ENCODE results near the gene THSD8. TPM values are rescaled to one million over a fixed set of nuclear protein-coding genes. Genes with fewer than 3 reads are reported as not detected.
A peak's percentile ranks its signal among the peaks of the same experiment; 100 is the strongest.

The THSD8 gene
- total RNA-seq (2021; fragmentation: NEBNext Ultra II Directional; extraction: Animal tissue kit (Norgen Biotek cat#: 25700)) (41.3 and 42.3 TPM in 2 replicates), polyA plus RNA-seq (2011; rRNA removed) (3.4 and 8.2 TPM in 2 replicates), polyA minus RNA-seq (2011; rRNA and poly(A)+ RNA removed) (4.4 and 10.5 TPM in 2 replicates)
- 0.57 TPM for polyA plus RNA-seq (2011; cell fraction: cytosol; rRNA removed)
- polyA plus RNA-seq (2011; cell fraction: nucleus; rRNA removed) = 0.21 TPM
- polyA plus RNA-seq (2012, experiment 1 of 2) = 9.7 to 60.5 TPM (median 32.8 TPM) in 4 replicates
- polyA plus RNA-seq (2012, experiment 2 of 2) = 11.1 TPM
- 20.3 TPM for polyA plus RNA-seq (2013, experiment 1 of 2)
- polyA plus RNA-seq (2013, experiment 2 of 2) = 24.5 TPM
- polyA minus RNA-seq (2011; cell fraction: cytosol; rRNA and poly(A)+ RNA removed) = not detected
- polyA minus RNA-seq (2011; cell fraction: nucleus; rRNA and poly(A)+ RNA removed) = not detected
- long read RNA-seq, experiment 1 = 0 reads
- long read RNA-seq, experiment 2 = 0 reads

- peaks cover 8 to 19% (median 14%) of the 10 kb centered on the region in 4 experiments; a peak in 7 of 8 replicates for H3K36me3 ChIP-seq (ENCODE audit: control insufficient read depth in 2 of 4, insufficient read depth in 4 of 4, low read length in 3 of 4)
- FAIRE-seq (no peak), DNase-seq (ENCODE audit: low read depth in 1 of 2, low spot score in 2 of 2) (peak in 1 of 2 experiments; percentile 87)
- peak within 1 kb of the TSS; percentile 20 for H3K56ac ChIP-seq (replicated peaks; ENCODE audit: insufficient read length, low read depth, low read length)
- peaks cover 15% of the 10 kb centered on the region; the same call in 1 of the 2 replicates for H3K23me2 ChIP-seq (ENCODE audit: low read depth, low read length)
- H2AFZ ChIP-seq (ENCODE audit: low read length) = peak within 1 kb of the TSS; percentile 84
- H3K18ac ChIP-seq (ENCODE audit: extremely low read depth, low read length) = peak within 1 kb of the TSS; percentile 88
- H3K9me3 ChIP-seq (ENCODE audit: insufficient read depth in 2 of 2, low read depth in 1 of 2, low read length in 1 of 2) = no peaks in the 10 kb centered on the region
- peak within 1 kb of the TSS; percentile 82 for H2BK5ac ChIP-seq (ENCODE audit: low read depth, low read length)
- peak within 1 kb of the TSS; percentile 85 to 98 (median 97) for H3K4me3 ChIP-seq (ENCODE audit: extremely low read depth in 1 of 4, insufficient read depth in 2 of 4, low read depth in 3 of 4, low read length in 4 of 4)
- no peak within 1 kb of the TSS for H3K23ac ChIP-seq (ENCODE audit: insufficient read length)
- H4K8ac ChIP-seq (ENCODE audit: extremely low read depth, insufficient read depth, low read length) = peak within 1 kb of the TSS; percentile 94
- peak within 1 kb of the TSS; percentile 95 for H4K91ac ChIP-seq (replicated peaks; ENCODE audit: insufficient read length, low read length)
- H3K4ac ChIP-seq (replicated peaks; ENCODE audit: insufficient read length, low read depth, low read length) = peak within 1 kb of the TSS; percentile 40
- peak within 1 kb of the TSS; percentile 61; the same call in 1 of the 2 replicates for H2BK15ac ChIP-seq (ENCODE audit: low read length)
- H4K20me1 ChIP-seq (replicated peaks in 1 of 2; ENCODE audit: control insufficient read depth in 1 of 2, insufficient read depth in 2 of 2, low read length in 2 of 2) = peaks cover 0 to 6% of the 10 kb centered on the region in 2 experiments
- peaks cover 0 to 14% (median 10%) of the 10 kb centered on the region in 4 experiments; a peak in 5 of 7 replicates for H3K4me1 ChIP-seq (replicated peaks in 1 of 4; ENCODE audit: control insufficient read depth in 3 of 4, insufficient read depth in 4 of 4, low read length in 3 of 4)
- no peak within 1 kb of the TSS for H2BK120ac ChIP-seq (replicated peaks; ENCODE audit: low read depth, low read length)
- H3K79me1 ChIP-seq (ENCODE audit: low read depth, low read length) = peaks cover 7% of the 10 kb centered on the region
- peak within 1 kb of the TSS; percentile 67 to 84 (median 81); a peak in 6 of 7 replicates for H3K9ac ChIP-seq (replicated peaks in 1 of 4; ENCODE audit: extremely low read depth in 1 of 4, low read depth in 3 of 4, low read length in 3 of 4)
- ChIA-PET POLR2A (ENCODE audit: partially characterized antibody) (interaction anchor here (0.6 to 15.2 kb wide), 17 partner anchors 10 to 1358 kb away, joined by 3 to 317 read pairs (median 3); partner anchors contain the start of genes FBXW9, HOOK2, JUNB and TRIR), CTCF (ENCODE audit: partially characterized antibody) (interaction anchor here (0.7 to 17.9 kb wide), 11 partner anchors 10 to 164 kb away, joined by 3 to 288 read pairs (median 7); partner anchors contain the start of gene JUNB)
- H3K14ac ChIP-seq (ENCODE audit: insufficient read length) = no peak within 1 kb of the TSS
- WGBS, 2 experiments (ENCODE audit: extremely low coverage in 1 of 2, insufficient coverage in 1 of 2, insufficient read length in 1 of 2, insufficient replicate concordance in 2 of 2, low coverage in 1 of 2, low lambda C conversion rate in 2 of 2, missing lambda C conversion rate in 1 of 2) = 1% methylated on average over 73 of the region's 78 CpGs; no CpG with 5 or more reads in 1 of the 2 experiments
- H3K4me2 ChIP-seq (ENCODE audit: insufficient read depth in 1 of 2, low read depth in 2 of 2, low read length in 2 of 2) = peak within 1 kb of the TSS; percentile 91 to 92
- H3K79me2 ChIP-seq (ENCODE audit: control insufficient read depth in 1 of 2, insufficient read depth in 2 of 2, low read length in 2 of 2) = peaks cover 0 to 12% of the 10 kb centered on the region in 2 experiments; a peak in 2 of 4 replicates
- H4K5ac ChIP-seq (ENCODE audit: insufficient read length, low read depth, low read length) = peak within 1 kb of the TSS; percentile 92
- H2BK20ac ChIP-seq (ENCODE audit: low read length) = no peak within 1 kb of the TSS
- peaks cover 0 to 4% (median under 1%) of the 10 kb centered on the region in 4 experiments; a peak in 2 of 7 replicates for H3K27me3 ChIP-seq (replicated peaks in 1 of 4; ENCODE audit: control insufficient read depth in 3 of 4, extremely low read depth in 1 of 4, insufficient read depth in 3 of 4, low read length in 3 of 4)
- peak within 1 kb of the TSS; percentile 71; the same call in 1 of the 2 replicates for H3K27ac ChIP-seq (ENCODE audit: low read depth, low read length)
- H2BK12ac ChIP-seq (ENCODE audit: low read depth, low read length) = 0 out of 2 replicates have a peak within 1 kb of the TSS, but pooled peaks have one; percentile 50
- H2AK5ac ChIP-seq (ENCODE audit: low read depth, low read length) = peak within 1 kb of the TSS; percentile 45; the same call in 1 of the 2 replicates
- TF ChIP-seq SRF (IDR thresholded peaks at IDR 0.05; ENCODE audit: low read depth, low read length) (0 out of 2 replicates have a peak, but pooled peaks have one; percentile 21), KDM4A (IDR thresholded peaks at IDR 0.05; ENCODE audit: low read depth, low read length, severe bottlenecking) (peak; percentile 83), TAF7 (optimal IDR thresholded peaks at IDR 0.05; ENCODE audit: borderline replicate concordance, low read depth, low read length) (peak; percentile 66), SIX5 (IDR thresholded peaks at IDR 0.05; ENCODE audit: low read depth, low read length) (peak; percentile 61; the same call in 1 of the 2 replicates), TAF1 (IDR thresholded peaks at IDR 0.05; ENCODE audit: low read depth, low read length) (peak; percentile 86), RBBP5 (IDR thresholded peaks at IDR 0.05; ENCODE audit: borderline replicate concordance, low read depth, low read length) (no peak), MAX (IDR thresholded peaks at IDR 0.05) (peak; percentile 80), POLR2AphosphoS5 (IDR thresholded peaks at IDR 0.05; ENCODE audit: low read depth, low read length) (peak; percentile 91)
These were observed at the start of gene THSD8, which contains the start of gene PRDX2 for GRCh38 chr19:12801466-12802266. Gene THSD8 (plus strand): TSS chr19:12802069. CDS start chr19:12802072, 3 bp downstream. Gene PRDX2 (minus strand): TSS chr19:12801800. CDS start chr19:12801261, 539 bp downstream.

Measured in H1 (cell line).